HL-60/S4 (cell line): ENCODE measurements around the gene EID1.

ENCODE experiments used
- in situ Hi-C: fragments of 300-500 bp; cut with MboI; formaldehyde crosslinking; loops from 2 replicates; pipeline ENCODE4 v1.14.3; 2022; ENCODE audit warnings: low sequenced_read_pairs

EID1 gene

GRCh38 chr15:48877630-48878595 lies at the start of gene EID1:
TSS of gene EID1 (plus strand) at chr15:48878134. CDS start at chr15:48878177, 43 bp downstream.
- in situ Hi-C loops, result no loop called here

- in situ Hi-C loops, result no loop called here
Observed at GRCh38 chr15:48828471-48828870, 49.5 kb upstream of the EID1 start.

GRCh38 chr15:48828906-48829305 lies 49.0 kb upstream of the EID1 start:
- in situ Hi-C loops, result no loop called here

GRCh38 chr15:48832648-48833047 lies 45.3 kb upstream of the EID1 start:
- in situ Hi-C loops, result no loop called here

- in situ Hi-C loops, result no loop called here
Observed at GRCh38 chr15:48833526-48834239, 44.3 kb upstream of the EID1 start.

GRCh38 chr15:48834756-48835155 lies 43.2 kb upstream of the EID1 start:
- in situ Hi-C loops, result no loop called here

- in situ Hi-C loops, result no loop called here
Observed at GRCh38 chr15:48842501-48842900, 35.4 kb upstream of the EID1 start.

GRCh38 chr15:48845123-48845522 lies 32.8 kb upstream of the EID1 start:
- in situ Hi-C loops, result no loop called here

- in situ Hi-C loops, result loop anchor here (25.0 kb wide), 2 partner anchors 562 to 1462 kb away; partner anchors contain the start of gene FGF7
Observed at GRCh38 chr15:48850648-48851047, 27.3 kb upstream of the EID1 start.

- in situ Hi-C loops, result loop anchor here (25.0 kb wide), 2 partner anchors 560 to 1460 kb away; partner anchors contain the start of gene FGF7
Observed at GRCh38 chr15:48851956-48852355, 26.0 kb upstream of the EID1 start.

- in situ Hi-C loops, result loop anchor here (25.0 kb wide), 2 partner anchors 558 to 1458 kb away; partner anchors contain the start of gene FGF7
Observed at GRCh38 chr15:48854434-48854833, 23.5 kb upstream of the EID1 start.

- in situ Hi-C loops, result loop anchor here (25.0 kb wide), 2 partner anchors 557 to 1457 kb away; partner anchors contain the start of gene FGF7
Observed at GRCh38 chr15:48855501-48856440, 22.2 kb upstream of the EID1 start.

GRCh38 chr15:48856942-48857341 lies 21.0 kb upstream of the EID1 start:
- in situ Hi-C loops, result loop anchor here (25.0 kb wide), 2 partner anchors 555 to 1455 kb away; partner anchors contain the start of gene FGF7

- in situ Hi-C loops, result loop anchor here (25.0 kb wide), 2 partner anchors 554 to 1454 kb away; partner anchors contain the start of gene FGF7
Observed at GRCh38 chr15:48858401-48858800, 19.5 kb upstream of the EID1 start.

GRCh38 chr15:48859426-48859825 lies 18.5 kb upstream of the EID1 start:
- in situ Hi-C loops, result loop anchor here (25.0 kb wide), 2 partner anchors 553 to 1453 kb away; partner anchors contain the start of gene FGF7

GRCh38 chr15:48861813-48862431 lies 16.0 kb upstream of the EID1 start:
- in situ Hi-C loops, result loop anchor here (10.0 to 25.0 kb wide), 3 partner anchors 550 to 1450 kb away; partner anchors contain the start of gene FGF7

- in situ Hi-C loops, result loop anchor here (10.0 to 25.0 kb wide), 3 partner anchors 550 to 1450 kb away; partner anchors contain the start of gene FGF7
Observed at GRCh38 chr15:48862705-48863104, 15.2 kb upstream of the EID1 start.

- in situ Hi-C loops, result loop anchor here (10.0 to 25.0 kb wide), 3 partner anchors 547 to 1447 kb away; partner anchors contain the start of gene FGF7
Observed at GRCh38 chr15:48865370-48866079, 12.4 kb upstream of the EID1 start.

- in situ Hi-C loops, result loop anchor here (10.0 to 25.0 kb wide), 3 partner anchors 546 to 1446 kb away; partner anchors contain the start of gene FGF7
Observed at GRCh38 chr15:48866141-48866563, 11.8 kb upstream of the EID1 start.
